HG02885 (cell line): ENCODE results near the gene ZNF182.
"Not testable (repeated sequence)": the region's sequence is repeated elsewhere in the genome, so short reads cannot be mapped to it uniquely, and the experiment has no call there.

Experiments
- ATAC-seq: cut with Tn5 transposase; IDR thresholded peaks from one replicate; pipeline ENCODE4 v1.9.1; 2021; ENCODE audit warnings: mild to moderate bottlenecking; ENCODE audit not compliant: unreplicated experiment, poor library complexity

Gene ZNF182

GRCh38 chrX:48002929-48003328 is 860 bp downstream of the ZNF182 start:
- no peak for ATAC-seq

GRCh38 chrX:48002319-48002718 is 1.5 kb downstream of the ZNF182 start:
- ATAC-seq: no peak

DNA sequence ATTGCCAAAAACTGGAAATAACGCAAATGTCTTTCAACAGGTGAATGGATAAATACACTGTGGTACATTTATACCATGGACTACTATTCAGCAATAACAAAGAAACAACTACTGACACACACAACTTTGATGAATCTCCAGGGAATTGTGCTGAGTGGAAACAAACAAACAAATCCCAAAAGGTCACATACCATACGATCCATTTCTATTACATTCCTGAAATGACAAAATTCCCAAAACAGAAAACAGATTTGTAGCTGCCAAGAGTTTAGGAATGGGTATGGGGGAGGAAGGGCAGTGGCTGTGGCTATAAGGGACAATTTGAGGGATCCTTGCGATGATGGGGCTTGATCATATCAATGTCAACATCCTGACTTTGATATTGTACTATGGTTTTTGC is 2.5 kb downstream of the ZNF182 start:
- ATAC-seq: no peak

DNA sequence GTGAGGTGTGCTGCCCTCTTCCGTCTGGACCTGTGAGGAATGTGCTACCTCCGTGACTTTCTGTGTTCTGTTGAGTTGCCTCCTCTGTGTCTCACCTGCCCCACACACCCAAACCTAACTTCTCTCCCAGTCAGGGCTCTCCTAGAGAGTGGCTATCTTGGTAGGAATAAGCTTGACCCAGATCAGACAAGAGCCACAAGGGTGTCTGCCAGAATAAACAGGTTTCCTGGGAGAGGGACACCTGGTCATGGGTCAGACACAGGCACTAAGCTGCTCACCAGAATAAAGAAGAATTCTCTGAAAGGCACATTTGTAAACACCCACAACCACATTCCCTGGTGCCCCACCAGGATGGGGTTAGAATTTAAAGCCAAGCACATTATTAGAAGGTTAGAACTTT is 11.1 kb downstream of the ZNF182 start:
- ATAC-seq: no peak

DNA sequence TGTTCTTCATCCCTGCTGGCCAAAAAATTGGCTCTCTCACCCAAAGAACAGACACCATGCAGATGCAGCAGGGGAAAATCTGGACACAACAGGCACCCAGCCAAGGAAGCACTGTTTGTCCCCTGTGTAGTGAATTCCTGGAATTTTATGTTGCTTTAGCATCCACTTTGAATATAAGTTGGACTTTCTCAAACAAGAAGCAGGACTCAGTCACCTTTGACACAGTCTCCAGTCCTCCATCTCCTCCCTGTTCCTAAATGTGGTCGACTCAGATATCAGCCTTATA is 11.8 kb downstream of the ZNF182 start:
- ATAC-seq: no peak

DNA sequence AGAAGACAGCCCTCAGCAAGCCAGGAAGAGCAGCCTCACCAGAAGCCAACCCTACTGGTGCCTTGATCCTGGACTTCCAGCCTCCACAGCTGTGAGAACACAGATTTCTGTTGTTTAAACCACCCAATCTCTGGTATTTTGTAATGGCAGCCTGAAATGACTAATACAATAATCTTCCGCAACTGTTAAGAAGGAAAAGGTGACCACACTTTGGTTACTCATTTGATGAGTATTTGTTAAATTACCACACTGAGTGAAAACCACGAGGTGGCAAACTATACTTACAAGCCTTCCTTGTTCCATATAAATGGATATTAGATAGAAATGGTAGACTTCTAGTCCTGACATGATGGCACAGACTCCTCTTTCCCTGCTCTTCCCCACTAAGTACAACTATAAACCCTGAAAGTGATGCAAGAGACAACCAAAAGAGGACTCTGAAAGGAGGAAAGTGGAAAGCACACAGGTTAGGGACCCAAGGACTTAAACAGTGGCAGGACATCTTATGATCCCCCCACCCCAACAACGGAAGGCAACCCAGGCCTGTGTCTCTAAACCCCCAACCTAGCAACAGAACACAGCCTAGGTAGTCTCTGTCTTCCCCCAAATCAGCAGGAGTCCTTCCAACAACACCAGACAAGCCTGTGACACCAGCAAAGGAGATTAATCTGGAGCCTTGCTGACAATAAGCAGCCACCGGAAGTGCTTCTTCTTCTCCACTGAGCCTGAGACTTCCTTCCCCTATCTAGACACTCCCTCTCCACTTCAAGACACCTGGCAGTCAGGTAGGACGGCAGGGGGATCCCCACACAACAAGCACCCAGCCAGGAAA is 12.3 kb downstream of the ZNF182 start:
- no peak for ATAC-seq

DNA sequence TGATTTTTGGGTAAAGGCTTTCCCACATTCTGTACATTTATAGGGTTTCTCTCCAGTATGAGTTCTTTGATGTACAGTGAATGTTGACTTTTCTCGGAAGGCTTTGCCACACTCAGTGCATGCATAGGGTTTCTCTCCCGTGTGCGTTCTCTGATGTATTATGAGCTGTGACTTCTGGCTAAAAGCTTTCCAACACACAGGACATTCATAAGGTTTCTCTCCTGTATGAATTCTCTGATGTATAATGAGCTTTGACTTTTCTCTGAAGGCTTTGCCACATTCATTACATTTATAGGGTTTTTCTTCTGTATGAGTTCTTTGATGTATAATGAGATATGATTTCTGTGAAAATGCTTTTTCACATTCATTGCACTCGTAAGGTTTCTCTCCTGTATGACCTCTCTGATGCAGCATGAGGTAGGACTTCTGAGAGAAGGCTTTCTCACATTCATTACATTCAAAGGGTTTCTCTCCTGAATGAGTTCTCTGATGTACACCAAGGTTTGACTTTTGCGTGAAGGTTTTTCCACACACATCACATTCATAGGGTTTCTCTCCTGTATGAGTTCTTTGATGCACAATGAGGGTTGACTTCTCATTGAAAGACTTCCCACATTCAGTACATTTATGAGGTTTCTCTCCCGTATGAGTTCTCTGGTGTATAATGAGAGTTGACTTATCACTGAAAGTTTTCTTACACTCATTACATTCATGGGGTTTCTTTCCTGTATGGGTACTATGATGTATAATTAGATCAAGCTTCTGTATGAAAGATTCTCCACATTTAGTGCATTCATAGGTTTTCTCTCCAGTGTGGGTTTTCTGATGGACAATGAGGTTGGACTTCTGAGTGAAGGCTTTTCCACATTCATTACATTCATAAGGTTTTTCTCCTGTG is 27.3 kb downstream of the ZNF182 start:
- ATAC-seq: no peak

DNA sequence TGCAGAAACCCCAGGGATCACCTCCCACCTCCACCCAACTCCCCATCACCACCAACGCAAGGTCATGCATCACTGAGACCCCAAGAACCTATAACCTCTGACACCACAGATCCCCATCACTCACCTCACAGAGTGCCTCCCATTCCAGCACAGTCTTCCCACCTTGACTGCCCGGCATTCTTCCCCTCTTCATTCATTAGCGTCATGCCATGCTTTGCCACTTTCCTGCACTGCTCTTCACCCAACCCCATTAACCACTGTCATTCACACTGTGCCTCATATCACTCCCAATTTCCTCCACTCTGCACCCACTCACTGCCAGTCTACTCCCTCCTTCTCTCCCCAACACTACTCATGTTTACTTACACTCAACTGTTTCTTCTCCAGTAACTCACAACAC is 30.6 kb downstream of the ZNF182 start:
- no peak for ATAC-seq

GRCh38 chrX:47965526-47965925 is 38.3 kb downstream of the ZNF182 start:
- not testable (repeated sequence) for ATAC-seq

- not testable (repeated sequence) for ATAC-seq
These were observed 42.0 kb downstream of the ZNF182 start for GRCh38 chrX:47961830-47962229.

DNA sequence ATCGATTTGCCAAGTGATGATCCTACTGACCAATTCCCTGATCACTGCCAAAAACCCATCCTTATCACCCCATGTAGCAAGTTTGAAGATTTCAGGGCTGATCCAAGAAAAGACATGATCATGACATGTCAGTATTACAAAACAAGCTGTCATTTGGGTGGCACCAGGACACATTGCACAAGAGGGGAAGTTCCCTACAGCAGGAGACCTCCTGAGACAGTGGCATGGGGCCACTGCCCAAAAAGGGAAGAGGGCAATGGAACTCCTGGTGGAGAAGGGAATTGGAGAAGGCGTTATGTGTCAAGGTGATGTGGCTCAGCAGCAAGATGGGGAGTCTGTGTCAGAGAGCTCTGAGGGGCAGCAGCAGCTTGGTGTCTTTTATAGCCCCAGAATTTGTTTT is 43.4 kb downstream of the ZNF182 start:
- ATAC-seq: no peak

DNA sequence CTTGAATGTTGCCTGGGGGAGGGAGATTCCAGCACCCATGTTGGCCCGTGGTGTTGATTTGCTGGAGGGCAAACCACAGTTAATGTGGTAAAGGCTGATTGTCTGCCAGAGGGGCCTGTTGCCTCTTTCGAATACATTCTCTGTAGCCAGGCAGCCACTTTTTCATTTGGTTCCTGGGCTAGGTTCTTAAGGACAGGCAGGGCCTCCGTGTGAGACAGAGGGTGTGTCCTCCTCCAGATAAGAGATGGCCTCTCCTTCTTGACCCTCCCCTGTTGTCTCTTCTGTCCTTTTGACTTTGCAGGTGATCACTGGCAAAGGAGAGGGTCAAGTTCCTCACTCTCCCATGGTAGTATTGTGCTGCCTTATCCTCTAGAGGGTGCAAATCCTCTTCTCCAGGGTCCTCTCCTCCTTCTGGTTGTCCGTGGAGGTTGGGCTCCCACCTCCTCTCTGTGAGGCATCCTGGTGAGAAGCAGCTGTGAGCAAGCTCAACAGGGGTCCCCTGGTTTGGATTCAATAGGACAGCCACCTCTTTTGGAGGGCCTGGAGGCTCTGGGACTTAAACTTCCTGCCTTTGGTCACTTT is 44.9 kb downstream of the ZNF182 start:
- no peak for ATAC-seq

GRCh38 chrX:47958206-47958605 is 45.6 kb downstream of the ZNF182 start:
- ATAC-seq: not testable (repeated sequence)

- ATAC-seq: no peak
These were observed 47.8 kb downstream of the ZNF182 start for GRCh38 chrX:47956016-47956415.

GRCh38 chrX:47955295-47955694 is 48.5 kb downstream of the ZNF182 start:
- not testable (repeated sequence) for ATAC-seq

GRCh38 chrX:47941423-47941822 is 62.4 kb downstream of the ZNF182 start:
- ATAC-seq: no peak

DNA sequence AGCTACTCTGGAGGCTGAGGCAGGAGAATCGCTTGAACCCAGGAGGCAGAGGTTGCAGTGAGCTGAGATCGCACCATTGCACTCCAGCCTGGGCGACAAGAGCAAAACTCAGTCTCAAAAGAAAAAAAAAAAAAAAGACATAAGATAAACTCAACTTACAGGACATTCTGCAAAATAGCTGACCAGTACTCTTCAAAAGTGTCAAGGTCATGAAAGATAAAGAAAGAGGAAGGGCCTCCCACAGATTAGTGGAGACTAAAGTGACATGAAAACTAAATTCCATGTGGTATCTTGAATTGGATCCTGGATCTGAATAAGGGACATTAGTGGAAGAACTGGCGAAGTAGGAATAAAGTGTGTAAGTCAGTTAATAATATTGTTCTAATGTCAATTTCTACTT is 63.3 kb downstream of the ZNF182 start:
- ATAC-seq: no peak

DNA sequence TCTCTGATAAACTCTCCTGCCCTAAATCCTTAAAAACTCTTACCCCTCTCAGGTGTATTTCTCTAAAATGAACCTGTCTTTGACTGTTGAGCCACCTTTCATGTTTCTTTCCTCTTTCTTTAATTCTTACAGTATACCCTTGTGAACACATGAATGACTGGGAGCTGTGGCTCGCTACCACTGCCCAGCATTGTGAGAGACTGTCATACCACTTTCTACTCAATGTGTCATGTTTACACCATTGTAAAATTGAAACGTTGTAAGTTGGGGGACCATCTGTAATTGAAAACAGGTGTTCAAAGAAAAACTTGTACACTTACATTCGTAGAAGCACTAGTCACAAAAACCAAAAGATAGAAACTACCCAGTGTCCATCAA is 66.9 kb downstream of the ZNF182 start:
- ATAC-seq: no peak

GRCh38 chrX:47936224-47936939 is 67.4 kb downstream of the ZNF182 start:
- no peak for ATAC-seq

- ATAC-seq: no peak
These were observed 69.8 kb downstream of the ZNF182 start for GRCh38 chrX:47933946-47934345.

DNA sequence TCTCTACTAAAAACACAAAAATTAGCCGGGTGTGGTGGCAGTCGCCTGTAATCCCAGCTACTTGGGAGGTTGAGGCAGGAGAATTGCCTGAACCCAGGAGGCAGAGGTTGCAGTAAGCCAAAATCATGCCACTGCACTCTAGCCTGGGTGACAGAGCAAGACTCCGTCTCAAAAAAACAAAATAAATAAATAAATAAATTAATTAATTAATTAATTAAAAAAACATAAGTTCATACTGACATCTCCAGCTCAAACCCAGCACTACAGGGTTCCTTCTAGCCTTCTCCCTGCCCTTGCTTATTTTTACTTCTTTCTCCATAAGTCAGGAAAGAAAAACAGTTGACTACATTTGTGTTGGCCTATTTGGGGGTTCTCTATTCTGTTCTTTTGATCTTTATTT is 71.8 kb downstream of the ZNF182 start:
- ATAC-seq: not testable (repeated sequence)
